Measurements from ENCODE around the gene CDK5RAP2. TPM values are rescaled to one million over a fixed set of nuclear protein-coding genes. Genes with fewer than 3 reads are reported as not detected.

CDK5RAP2 gene
- polyA plus RNA-seq, 1 donor: 42.0 TPM

GRCh38 chr9:120619751-120620655 lies 40.0 kb upstream of the CDK5RAP2 start:
- no peaks in the 10 kb centered on the region for H3K4me1 ChIP-seq (ENCODE audit: control insufficient read depth, insufficient read depth, low read length)
- peak; percentile 40 to 59 for DNase-seq
- no peaks in the 10 kb centered on the region for H3K27me3 ChIP-seq (ENCODE audit: control insufficient read depth, insufficient read depth, low read length)
- peaks cover 7% of the 10 kb centered on the region for H3K36me3 ChIP-seq (ENCODE audit: control insufficient read depth, insufficient read depth, low read length)
- no peak overlapping the region for H3K4me3 ChIP-seq (ENCODE audit: low read length)
- no peak overlapping the region for H3K27ac ChIP-seq (ENCODE audit: low read length)
- WGBS (ENCODE audit: insufficient coverage, low lambda C conversion rate): 53% methylated on average over 3 of the region's 8 CpGs
- no peaks in the 10 kb centered on the region for H3K9me3 ChIP-seq (ENCODE audit: control insufficient read depth, low read depth, low read length)

GRCh38 chr9:120616966-120617935 lies 37.3 kb upstream of the CDK5RAP2 start:
- H3K4me3 ChIP-seq (ENCODE audit: low read length): no peak overlapping the region

GRCh38 chr9:120612218-120612617 lies 32.3 kb upstream of the CDK5RAP2 start:
- H3K27ac ChIP-seq (ENCODE audit: low read length): no peak overlapping the region
- no peak overlapping the region for H3K4me3 ChIP-seq (ENCODE audit: low read length)
- H3K4me1 ChIP-seq (ENCODE audit: control insufficient read depth, insufficient read depth, low read length): no peaks in the 10 kb centered on the region
- WGBS (ENCODE audit: insufficient coverage, low lambda C conversion rate): no CpG with 5 or more reads among the region's 1 CpG
- no peaks in the 10 kb centered on the region for H3K9me3 ChIP-seq (ENCODE audit: control insufficient read depth, low read depth, low read length)
- H3K36me3 ChIP-seq (ENCODE audit: control insufficient read depth, insufficient read depth, low read length): peaks cover 4% of the 10 kb centered on the region
- no peaks in the 10 kb centered on the region for H3K27me3 ChIP-seq (ENCODE audit: control insufficient read depth, insufficient read depth, low read length)
- DNase-seq: no peak

More at GRCh38 chr9:120616966-120617935, 37.3 kb upstream of the CDK5RAP2 start:
- Histone ChIP-seq H3K36me3 (ENCODE audit: control insufficient read depth, insufficient read depth, low read length) (peaks cover 7% of the 10 kb centered on the region), H3K4me1 (ENCODE audit: control insufficient read depth, insufficient read depth, low read length) (no peaks in the 10 kb centered on the region), H3K9me3 (ENCODE audit: control insufficient read depth, low read depth, low read length) (no peaks in the 10 kb centered on the region), H3K27me3 (ENCODE audit: control insufficient read depth, insufficient read depth, low read length) (no peaks in the 10 kb centered on the region), H3K27ac (ENCODE audit: low read length) (no peak overlapping the region)
- DNase-seq: no peak

- H3K9me3 ChIP-seq (ENCODE audit: control insufficient read depth, low read depth, low read length): no peaks in the 10 kb centered on the region
- no peaks in the 10 kb centered on the region for H3K4me1 ChIP-seq (ENCODE audit: control insufficient read depth, insufficient read depth, low read length)
- no peak for DNase-seq
- no peak overlapping the region for H3K4me3 ChIP-seq (ENCODE audit: low read length)
- H3K36me3 ChIP-seq (ENCODE audit: control insufficient read depth, insufficient read depth, low read length): peaks cover 4% of the 10 kb centered on the region
- no CpG with 5 or more reads among the region's 1 CpG for WGBS (ENCODE audit: insufficient coverage, low lambda C conversion rate)
- H3K27ac ChIP-seq (ENCODE audit: low read length): no peak overlapping the region
- H3K27me3 ChIP-seq (ENCODE audit: control insufficient read depth, insufficient read depth, low read length): no peaks in the 10 kb centered on the region
Measured at GRCh38 chr9:120611690-120612068, 31.7 kb upstream of the CDK5RAP2 start.

GRCh38 chr9:120610975-120611689 lies 31.2 kb upstream of the CDK5RAP2 start:
- Histone ChIP-seq H3K4me3 (ENCODE audit: low read length) (no peak overlapping the region), H3K36me3 (ENCODE audit: control insufficient read depth, insufficient read depth, low read length) (peaks cover 4% of the 10 kb centered on the region), H3K27me3 (ENCODE audit: control insufficient read depth, insufficient read depth, low read length) (no peaks in the 10 kb centered on the region), H3K4me1 (ENCODE audit: control insufficient read depth, insufficient read depth, low read length) (no peaks in the 10 kb centered on the region), H3K27ac (ENCODE audit: low read length) (no peak overlapping the region), H3K9me3 (ENCODE audit: control insufficient read depth, low read depth, low read length) (no peaks in the 10 kb centered on the region)
- DNase-seq: no peak

DNA sequence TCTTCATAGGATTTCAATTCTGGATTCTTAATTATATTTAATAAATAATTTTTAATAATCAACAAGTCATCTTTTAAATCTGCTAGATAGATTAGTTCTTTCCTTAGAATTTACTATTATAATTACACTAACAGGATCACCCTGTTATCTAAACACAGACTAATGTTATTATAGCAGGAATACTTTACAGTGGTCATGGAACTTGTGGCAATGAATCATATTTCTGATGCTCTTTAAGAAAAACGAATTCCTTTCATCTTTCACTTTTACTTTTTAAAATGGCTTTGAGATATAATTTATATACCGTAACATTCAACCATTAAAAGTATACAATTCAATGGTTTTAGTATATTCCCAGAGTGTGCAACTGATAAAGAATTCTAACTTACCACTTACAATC lies 29.7 kb upstream of the CDK5RAP2 start:
- 86% methylated on average over 1 of the region's 2 CpGs for WGBS (ENCODE audit: insufficient coverage, low lambda C conversion rate)
- no peaks in the 10 kb centered on the region for H3K4me1 ChIP-seq (ENCODE audit: control insufficient read depth, insufficient read depth, low read length)
- no peaks in the 10 kb centered on the region for H3K27me3 ChIP-seq (ENCODE audit: control insufficient read depth, insufficient read depth, low read length)
- no peak overlapping the region for H3K27ac ChIP-seq (ENCODE audit: low read length)
- H3K4me3 ChIP-seq (ENCODE audit: low read length): no peak overlapping the region
- peaks cover 12% of the 10 kb centered on the region for H3K36me3 ChIP-seq (ENCODE audit: control insufficient read depth, insufficient read depth, low read length)
- H3K9me3 ChIP-seq (ENCODE audit: control insufficient read depth, low read depth, low read length): no peaks in the 10 kb centered on the region
- no peak for DNase-seq

DNA sequence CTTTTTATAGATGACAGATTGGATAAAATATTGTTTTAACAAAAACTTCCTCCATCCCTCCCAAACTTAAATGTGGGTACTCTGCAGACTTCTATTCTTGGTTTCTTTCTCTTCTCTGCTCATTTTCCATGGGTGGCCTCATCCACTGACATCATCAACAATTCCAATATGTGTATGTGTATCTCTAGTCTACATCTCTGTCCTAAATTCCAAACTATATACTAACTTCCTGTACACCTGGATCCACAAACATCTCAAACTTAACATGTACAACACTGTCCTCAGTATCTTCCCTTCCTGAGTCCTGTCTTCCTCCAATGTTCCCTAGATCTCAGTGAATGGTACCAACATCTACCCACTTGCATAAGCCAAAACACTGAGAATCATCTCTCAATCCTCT lies 28.5 kb upstream of the CDK5RAP2 start:
- no peaks in the 10 kb centered on the region for H3K27me3 ChIP-seq (ENCODE audit: control insufficient read depth, insufficient read depth, low read length)
- H3K36me3 ChIP-seq (ENCODE audit: control insufficient read depth, insufficient read depth, low read length): peaks cover 14% of the 10 kb centered on the region
- H3K9me3 ChIP-seq (ENCODE audit: control insufficient read depth, low read depth, low read length): no peaks in the 10 kb centered on the region
- DNase-seq: no peak
- H3K4me1 ChIP-seq (ENCODE audit: control insufficient read depth, insufficient read depth, low read length): no peaks in the 10 kb centered on the region
- no peak overlapping the region for H3K27ac ChIP-seq (ENCODE audit: low read length)
- H3K4me3 ChIP-seq (ENCODE audit: low read length): no peak overlapping the region

DNA sequence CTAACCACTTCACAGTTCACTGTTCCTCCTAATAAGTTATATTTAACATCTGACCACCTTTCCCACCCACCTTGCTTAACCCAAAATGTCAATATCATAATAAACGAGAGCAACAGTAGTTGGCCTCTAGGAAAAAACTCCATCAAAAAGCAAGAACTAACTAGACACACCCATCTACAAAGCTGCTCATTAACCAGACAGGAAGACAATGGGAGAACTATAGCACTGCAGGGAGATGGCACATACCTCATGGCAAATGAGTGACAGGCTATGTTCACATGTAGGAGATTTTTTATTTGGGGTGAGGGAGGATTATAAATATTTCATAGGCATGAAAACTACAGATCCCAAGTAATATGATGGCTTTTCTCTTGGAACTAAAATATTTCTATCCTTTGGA lies 23.6 kb upstream of the CDK5RAP2 start:
- no peak overlapping the region for H3K4me3 ChIP-seq (ENCODE audit: low read length)
- peak in 1 of 2 donors; percentile 53 for DNase-seq
- H3K27me3 ChIP-seq (ENCODE audit: control insufficient read depth, insufficient read depth, low read length): no peaks in the 10 kb centered on the region
- no CpG with 5 or more reads among the region's 1 CpG for WGBS (ENCODE audit: insufficient coverage, low lambda C conversion rate)
- H3K4me1 ChIP-seq (ENCODE audit: control insufficient read depth, insufficient read depth, low read length): no peaks in the 10 kb centered on the region
- peaks cover 14% of the 10 kb centered on the region for H3K36me3 ChIP-seq (ENCODE audit: control insufficient read depth, insufficient read depth, low read length)
- no peaks in the 10 kb centered on the region for H3K9me3 ChIP-seq (ENCODE audit: control insufficient read depth, low read depth, low read length)
- H3K27ac ChIP-seq (ENCODE audit: low read length): no peak overlapping the region

- Histone ChIP-seq H3K36me3 (ENCODE audit: control insufficient read depth, insufficient read depth, low read length) (peaks cover 14% of the 10 kb centered on the region), H3K9me3 (ENCODE audit: control insufficient read depth, low read depth, low read length) (no peaks in the 10 kb centered on the region), H3K27me3 (ENCODE audit: control insufficient read depth, insufficient read depth, low read length) (no peaks in the 10 kb centered on the region), H3K4me1 (ENCODE audit: control insufficient read depth, insufficient read depth, low read length) (no peaks in the 10 kb centered on the region), H3K27ac (ENCODE audit: low read length) (no peak overlapping the region), H3K4me3 (ENCODE audit: low read length) (no peak overlapping the region)
- DNase-seq: no peak
- WGBS (ENCODE audit: insufficient coverage, low lambda C conversion rate): no CpG with 5 or more reads among the region's 1 CpG
Measured at GRCh38 chr9:120603010-120603409, 23.0 kb upstream of the CDK5RAP2 start.

DNA sequence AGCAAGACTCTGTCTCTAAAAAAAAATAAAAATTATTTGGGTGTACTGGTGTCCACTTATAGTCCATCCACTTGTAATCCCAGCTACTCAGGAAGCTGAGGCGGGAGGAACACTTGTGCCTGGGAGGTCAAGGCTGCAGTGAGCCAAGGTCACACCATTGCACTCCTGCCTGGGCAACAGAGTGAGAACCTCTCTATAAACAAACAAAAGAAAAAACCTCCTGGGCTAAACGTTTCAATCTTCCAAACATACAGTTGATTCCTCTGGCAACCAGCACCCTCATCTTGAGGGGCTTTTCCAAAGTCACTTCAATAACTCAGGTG lies 13.9 kb upstream of the CDK5RAP2 start:
- no peak for DNase-seq
- H3K27ac ChIP-seq (ENCODE audit: low read length): no peak overlapping the region
- H3K27me3 ChIP-seq (ENCODE audit: control insufficient read depth, insufficient read depth, low read length): no peaks in the 10 kb centered on the region
- WGBS (ENCODE audit: insufficient coverage, low lambda C conversion rate): no CpG with 5 or more reads among the region's 2 CpGs
- no peaks in the 10 kb centered on the region for H3K36me3 ChIP-seq (ENCODE audit: control insufficient read depth, insufficient read depth, low read length)
- H3K4me3 ChIP-seq (ENCODE audit: low read length): no peak overlapping the region
- no peaks in the 10 kb centered on the region for H3K4me1 ChIP-seq (ENCODE audit: control insufficient read depth, insufficient read depth, low read length)
- no peaks in the 10 kb centered on the region for H3K9me3 ChIP-seq (ENCODE audit: control insufficient read depth, low read depth, low read length)
